ENCODE measurements around the gene CNOT3. TPM values are rescaled to one million over a fixed set of nuclear protein-coding genes. Genes with fewer than 3 reads are reported as not detected.
A peak's percentile ranks its signal among the peaks of the same experiment; 100 is the strongest.

Gene CNOT3
- total RNA-seq, 2 experiments from 2014 or later: 26.7 to 28.7 TPM

- no peaks in the 10 kb centered on the region for H3K27me3 Mint-ChIP-seq
- peak within 1 kb of the TSS; percentile 90 for H3K4me3 ChIP-seq (ENCODE audit: low read length)
- H3K27ac ChIP-seq (ENCODE audit: low read depth in 1 of 2, low read length in 2 of 2): peak within 1 kb of the TSS; percentile 86 to 92
- peaks cover 81% of the 10 kb centered on the region for H3K4me1 ChIP-seq (ENCODE audit: insufficient read depth, low read length)
- no peaks in the 10 kb centered on the region for H3K27me3 ChIP-seq (ENCODE audit: control insufficient read depth in 1 of 2, insufficient read depth in 2 of 2, low read length in 2 of 2)
- peak within 1 kb of the TSS; percentile 94 for H3K27ac Mint-ChIP-seq
- ATAC-seq (ENCODE audit: poor library complexity): peak; percentile 84
- no peak for TF ChIP-seq CTCF (IDR thresholded peaks at IDR 0.05)
- ChIA-PET CTCF (interaction anchor here (0.8 to 2.3 kb wide), 5 partner anchors 9 to 56 kb away, joined by 3 to 15 read pairs (median 5); partner anchors contain the start of genes CNOT3, MBOAT7, PRPF31 and TFPT), POLR2A (interaction anchor here (0.7 to 7.7 kb wide), 14 partner anchors 9 to 289 kb away, joined by 3 to 144 read pairs (median 7); partner anchors contain the start of genes CNOT3, LENG8, MBOAT7 and PRPF31)
- H3K4me1 Mint-ChIP-seq (ENCODE audit: low read depth): peaks cover 55% of the 10 kb centered on the region
- peak within 1 kb of the TSS; percentile 98 for H3K4me3 Mint-ChIP-seq
- H3K36me3 ChIP-seq (ENCODE audit: insufficient read depth, low read length): peaks cover 40% of the 10 kb centered on the region
- intact Hi-C loops (cut with DNase I, micrococcal nuclease): loop anchor here (1.0 to 2.0 kb wide), 4 partner anchors 22 to 44 kb away; partner anchors contain the start of genes CNOT3 (in 1 of the 2), PRPF31 (in 1 of the 2), RPS9 (in 1 of the 2) and TFPT (in 1 of the 2)
- no peaks in the 10 kb centered on the region for H3K9me3 Mint-ChIP-seq
- H3K9me3 ChIP-seq (ENCODE audit: control insufficient read depth in 1 of 2, insufficient read depth in 1 of 2, low read length in 2 of 2): no peaks in the 10 kb centered on the region
- peak; percentile 91 to 100 (median 98) for DNase-seq
- H3K36me3 Mint-ChIP-seq (ENCODE audit: low read depth): peaks cover 48% of the 10 kb centered on the region
Measured at GRCh38 chr19:54159352-54160181, 22.0 kb downstream of the CNOT3 start, which contains the start of gene LENG1. Gene LENG1 (minus strand): TSS chr19:54159721. CDS start chr19:54159695, 26 bp downstream.

GRCh38 chr19:54160182-54160811 is 22.7 kb downstream of the CNOT3 start:
- TF ChIP-seq CTCF (IDR thresholded peaks at IDR 0.05): no peak
- intact Hi-C loops (cut with DNase I, micrococcal nuclease): no loop called here
- Histone ChIP-seq H3K27me3 (ENCODE audit: control insufficient read depth in 1 of 2, insufficient read depth in 2 of 2, low read length in 2 of 2) (no peaks in the 10 kb centered on the region), H3K4me3 (ENCODE audit: low read length) (peak overlapping the region; percentile 90), H3K36me3 (ENCODE audit: insufficient read depth, low read length) (peaks cover 33% of the 10 kb centered on the region), H3K9me3 (ENCODE audit: control insufficient read depth in 1 of 2, insufficient read depth in 1 of 2, low read length in 2 of 2) (peaks cover 0 to 3% of the 10 kb centered on the region in 2 experiments), H3K27ac (ENCODE audit: low read depth in 1 of 2, low read length in 2 of 2) (peak overlapping the region; percentile 82 to 86), H3K4me1 (ENCODE audit: insufficient read depth, low read length) (peaks cover 81% of the 10 kb centered on the region)
- Mint-ChIP-seq H3K4me3 (peak overlapping the region; percentile 98), H3K27me3 (no peaks in the 10 kb centered on the region), H3K9me3 (no peaks in the 10 kb centered on the region), H3K4me1 (ENCODE audit: low read depth) (peaks cover 54% of the 10 kb centered on the region), H3K27ac (peak overlapping the region; percentile 94), H3K36me3 (ENCODE audit: low read depth) (peaks cover 41% of the 10 kb centered on the region)
- ATAC-seq (ENCODE audit: poor library complexity) (no peak), DNase-seq (peak in 1 of 14 experiments; percentile 52)
- POLR2A ChIA-PET: interaction anchor here (0.7 to 7.7 kb wide), 8 partner anchors 16 to 288 kb away, joined by 3 to 144 read pairs (median 18); partner anchors contain the start of genes CNOT3, LENG8, MBOAT7 and PRPF31
- CTCF ChIA-PET: interaction anchor here (0.5 to 2.3 kb wide), 5 partner anchors 8 to 57 kb away, joined by 3 to 15 read pairs (median 5); partner anchors contain the start of genes CNOT3 and MBOAT7

GRCh38 chr19:54160854-54161253 is 23.3 kb downstream of the CNOT3 start:
- H3K27me3 ChIP-seq (ENCODE audit: control insufficient read depth in 1 of 2, insufficient read depth in 2 of 2, low read length in 2 of 2): no peaks in the 10 kb centered on the region
- peak overlapping the region in 1 of 2 donors; percentile 86 for H3K27ac ChIP-seq (ENCODE audit: low read depth in 1 of 2, low read length in 2 of 2)
- ChIA-PET POLR2A (interaction anchor here (2.3 to 7.7 kb wide), 4 partner anchors 23 to 45 kb away, joined by 20 to 144 read pairs (median 70); partner anchors contain the start of genes CNOT3, MBOAT7, PRPF31 and RPS9), CTCF (interaction anchor here (0.5 kb wide), 1 partner anchor 8 kb away, joined by 3 read pairs; no protein-coding TSS in a partner anchor)
- H3K36me3 Mint-ChIP-seq (ENCODE audit: low read depth): peaks cover 39% of the 10 kb centered on the region
- H3K27me3 Mint-ChIP-seq: no peaks in the 10 kb centered on the region
- peaks cover 27% of the 10 kb centered on the region for H3K36me3 ChIP-seq (ENCODE audit: insufficient read depth, low read length)
- peaks cover 76% of the 10 kb centered on the region for H3K4me1 ChIP-seq (ENCODE audit: insufficient read depth, low read length)
- H3K9me3 Mint-ChIP-seq: no peaks in the 10 kb centered on the region
- intact Hi-C loops (cut with DNase I, micrococcal nuclease): no loop called here
- no peak for ATAC-seq (ENCODE audit: poor library complexity)
- peak overlapping the region; percentile 94 for H3K27ac Mint-ChIP-seq
- H3K4me3 ChIP-seq (ENCODE audit: low read length): no peak overlapping the region
- TF ChIP-seq CTCF (IDR thresholded peaks at IDR 0.05): no peak
- peak overlapping the region; percentile 98 for H3K4me3 Mint-ChIP-seq
- DNase-seq: peak in 1 of 14 experiments; percentile 40
- peaks cover 54% of the 10 kb centered on the region for H3K4me1 Mint-ChIP-seq (ENCODE audit: low read depth)
- peaks cover 0 to 5% of the 10 kb centered on the region in 2 experiments for H3K9me3 ChIP-seq (ENCODE audit: control insufficient read depth in 1 of 2, insufficient read depth in 1 of 2, low read length in 2 of 2)
